GM19099 (cell line): ENCODE data around the gene LSM11.

Source experiments
- POLR2A ChIP-seq: IDR thresholded peaks from 3 replicates; pipeline ENCODE4 v1.6.1; 2011; ENCODE audit warnings: low read depth; ENCODE audit not compliant: insufficient read length; ENCODE audit errors: extremely low read depth

LSM11 gene

GRCh38 chr5:157756122-157756521, 12.6 kb downstream of the LSM11 start:
- TF ChIP-seq POLR2A: no peak

GRCh38 chr5:157758706-157759105, 15.2 kb downstream of the LSM11 start:
- no peak for TF ChIP-seq POLR2A

GRCh38 chr5:157761690-157762621, 18.4 kb downstream of the LSM11 start:
- no peak for TF ChIP-seq POLR2A

- no peak for TF ChIP-seq POLR2A
Observed at GRCh38 chr5:157764531-157764930, 21.0 kb downstream of the LSM11 start.

GRCh38 chr5:157766442-157766841, 22.9 kb downstream of the LSM11 start:
- TF ChIP-seq POLR2A: no peak

- no peak for TF ChIP-seq POLR2A
Observed at GRCh38 chr5:157766902-157767301, 23.4 kb downstream of the LSM11 start.

GRCh38 chr5:157767689-157768088, 24.2 kb downstream of the LSM11 start:
- no peak for TF ChIP-seq POLR2A

- TF ChIP-seq POLR2A: no peak
Observed at GRCh38 chr5:157770665-157771064, 27.2 kb downstream of the LSM11 start.

- TF ChIP-seq POLR2A: no peak
Observed at GRCh38 chr5:157772127-157772526, 28.6 kb downstream of the LSM11 start.

GRCh38 chr5:157778121-157778805, 34.8 kb downstream of the LSM11 start:
- no peak for TF ChIP-seq POLR2A

- TF ChIP-seq POLR2A: no peak
Observed at GRCh38 chr5:157779221-157779620, 35.7 kb downstream of the LSM11 start.

- TF ChIP-seq POLR2A: no peak
Observed at GRCh38 chr5:157785801-157786200, 42.3 kb downstream of the LSM11 start.

GRCh38 chr5:157793301-157793700, 49.8 kb downstream of the LSM11 start:
- no peak for TF ChIP-seq POLR2A

GRCh38 chr5:157799578-157799977, 56.1 kb downstream of the LSM11 start:
- TF ChIP-seq POLR2A: no peak

- TF ChIP-seq POLR2A: no peak
Observed at GRCh38 chr5:157800137-157800536, 56.6 kb downstream of the LSM11 start.

GRCh38 chr5:157802736-157803135, 59.2 kb downstream of the LSM11 start:
- TF ChIP-seq POLR2A: no peak
